Epithelial cell of prostate (primary cell): Measurements from ENCODE around the gene PCCA.
"Not testable (repeated sequence)": the region's sequence is repeated elsewhere in the genome, so short reads cannot be mapped to it uniquely, and the experiment has no call there.

Source experiments
- DNase-seq: peaks from one replicate; pipeline ENCODE4 v3.0.0-alpha.2; 2011; ENCODE audit warnings: low read depth, low spot score
- H3K27ac ChIP-seq: fragments of 450-650 bp; 2 replicates; pipeline ENCODE4 v1.5.1; 2017; ENCODE audit warnings: mild to moderate bottlenecking

PCCA gene

DNA sequence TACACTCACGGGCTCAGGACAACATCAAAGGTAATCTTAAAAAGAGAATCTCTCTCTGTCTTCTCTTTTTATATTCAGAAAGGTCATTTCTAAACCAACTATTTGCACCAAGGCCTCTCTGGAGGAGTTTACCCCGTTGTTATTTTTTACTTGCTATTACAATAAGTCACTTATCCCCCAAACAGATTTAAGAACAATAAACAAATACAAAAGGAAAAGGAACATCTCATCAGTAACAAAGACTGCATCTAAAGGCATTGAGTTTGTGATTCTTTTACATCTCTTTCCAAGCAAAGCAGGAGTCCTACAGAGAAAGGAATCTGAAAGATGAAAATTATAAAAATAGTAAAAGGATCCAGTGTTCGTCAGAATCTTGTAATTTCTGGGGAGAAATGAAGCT lies 424.3 kb downstream of the PCCA start:
- no peak for DNase-seq
- H3K27ac ChIP-seq, result no peak overlapping the region

DNA sequence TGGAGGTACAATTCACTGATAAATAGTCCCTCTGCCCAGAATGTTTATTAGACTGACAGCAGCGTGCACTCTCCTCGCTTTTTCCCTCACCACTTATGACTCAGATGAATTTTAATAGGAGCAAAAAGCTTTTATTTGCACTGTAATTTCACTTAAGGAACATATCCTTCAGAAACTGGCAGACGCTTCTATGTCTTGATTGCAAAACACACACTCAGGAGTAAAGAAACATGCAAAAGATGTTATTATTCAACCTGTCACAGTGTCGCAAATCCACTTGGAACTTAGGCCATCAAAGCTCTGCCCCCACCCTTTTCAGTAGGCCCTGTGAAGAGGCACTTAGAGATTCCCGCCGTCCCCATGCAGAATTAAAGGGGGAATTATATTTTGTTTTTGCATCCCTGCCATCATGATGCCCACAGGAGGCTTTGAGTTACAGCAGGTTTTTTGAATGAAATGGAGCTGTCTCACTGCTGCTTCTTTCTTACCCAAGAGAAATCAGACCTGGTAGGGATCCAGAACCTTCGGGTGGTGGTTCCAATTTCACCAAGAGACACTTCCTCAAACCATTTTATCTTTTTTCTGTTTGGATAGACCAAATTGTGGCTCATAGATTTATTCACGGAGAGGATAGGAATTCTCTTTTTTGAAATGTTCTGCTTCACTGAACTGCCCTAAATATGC lies 425.2 kb downstream of the PCCA start:
- DNase-seq, result no peak
- no peak overlapping the region for H3K27ac ChIP-seq

DNA sequence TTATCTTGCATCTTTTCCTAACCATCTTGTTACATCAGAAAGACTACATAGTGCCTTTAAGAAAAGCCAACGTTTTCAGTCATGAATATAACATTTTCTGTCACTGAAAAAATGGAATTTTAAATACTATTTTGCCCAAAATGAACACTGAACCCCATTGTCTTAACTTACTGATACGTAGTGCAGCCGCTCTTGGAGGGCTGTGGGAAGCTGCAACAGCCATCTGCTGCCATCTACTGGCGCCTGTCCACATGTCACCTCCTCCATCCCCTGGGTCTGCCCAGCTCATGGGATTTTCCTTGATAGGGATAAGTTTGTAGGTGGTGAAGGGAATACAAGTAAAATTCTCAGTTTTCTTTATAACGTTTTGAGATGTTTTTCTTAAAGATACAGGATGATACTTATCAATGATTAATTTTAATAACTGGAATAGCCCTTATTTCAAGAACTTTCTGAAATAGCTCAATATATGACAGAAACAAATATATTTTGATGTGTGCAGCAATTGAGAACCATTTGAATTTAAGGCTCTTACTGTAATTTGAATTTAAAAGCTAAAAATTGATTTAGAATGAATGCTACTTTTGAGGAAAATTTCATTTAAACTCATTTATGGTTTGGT lies 426.0 kb downstream of the PCCA start:
- no peak overlapping the region for H3K27ac ChIP-seq
- DNase-seq, result no peak

DNA sequence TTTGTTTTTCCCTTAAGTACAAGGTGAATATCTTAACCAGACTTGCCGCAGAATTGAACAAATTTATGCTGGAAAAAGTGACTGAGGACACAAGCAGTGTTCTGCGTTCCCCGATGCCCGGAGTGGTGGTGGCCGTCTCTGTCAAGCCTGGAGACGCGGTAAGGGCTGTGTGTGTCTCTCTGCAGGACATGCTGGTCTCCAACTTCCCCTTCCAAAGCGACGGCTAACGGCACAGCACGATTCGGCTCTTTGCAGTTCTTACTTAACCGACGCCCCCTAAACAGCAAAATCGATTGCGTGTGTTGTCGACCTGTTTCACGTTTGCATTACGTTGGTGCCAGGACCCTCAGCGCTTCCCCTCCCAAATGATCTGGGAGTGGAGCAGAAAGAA lies 426.5 kb downstream of the PCCA start:
- H3K27ac ChIP-seq, result no peak overlapping the region
- DNase-seq, result no peak

DNA sequence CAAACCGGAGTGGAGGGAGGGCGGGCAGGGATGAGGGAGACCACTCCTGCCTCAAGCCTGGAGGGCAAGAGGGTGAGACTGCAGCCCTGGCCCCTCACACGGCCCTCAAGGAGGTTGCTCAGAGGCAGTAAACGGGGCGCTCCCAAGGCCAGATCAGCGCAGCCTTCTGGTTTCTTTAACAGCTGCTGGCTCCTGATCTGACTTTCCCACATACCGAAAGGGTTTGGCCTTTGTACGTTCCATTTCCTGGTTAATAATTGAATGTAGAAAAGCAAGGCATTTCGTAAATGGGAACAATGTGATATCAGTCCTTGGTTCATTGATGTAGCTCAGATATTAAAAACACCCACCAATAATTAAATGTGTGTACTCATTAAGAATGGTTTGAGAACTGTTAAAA lies 428.2 kb downstream of the PCCA start:
- no peak overlapping the region for H3K27ac ChIP-seq
- DNase-seq, result no peak

DNA sequence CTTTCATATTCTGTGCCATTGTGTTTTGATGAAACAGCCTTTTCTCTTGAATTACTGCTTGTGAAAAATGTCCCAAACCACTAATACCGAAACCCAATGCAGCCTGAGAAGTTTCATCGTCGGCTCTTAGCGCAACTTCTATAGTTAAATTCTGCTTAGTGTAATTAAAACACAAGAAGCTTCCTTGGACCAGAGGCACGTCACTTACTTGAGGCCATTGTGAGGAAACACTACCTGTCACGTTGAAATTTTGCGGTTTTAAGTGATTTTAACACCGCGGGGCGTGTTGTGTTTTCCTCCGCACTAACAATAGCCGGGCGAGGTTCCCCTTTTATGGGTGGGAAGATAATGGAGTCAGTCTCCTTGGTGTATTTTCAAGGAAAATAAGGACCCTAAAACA lies 428.8 kb downstream of the PCCA start:
- no peak overlapping the region for H3K27ac ChIP-seq
- DNase-seq, result no peak

DNA sequence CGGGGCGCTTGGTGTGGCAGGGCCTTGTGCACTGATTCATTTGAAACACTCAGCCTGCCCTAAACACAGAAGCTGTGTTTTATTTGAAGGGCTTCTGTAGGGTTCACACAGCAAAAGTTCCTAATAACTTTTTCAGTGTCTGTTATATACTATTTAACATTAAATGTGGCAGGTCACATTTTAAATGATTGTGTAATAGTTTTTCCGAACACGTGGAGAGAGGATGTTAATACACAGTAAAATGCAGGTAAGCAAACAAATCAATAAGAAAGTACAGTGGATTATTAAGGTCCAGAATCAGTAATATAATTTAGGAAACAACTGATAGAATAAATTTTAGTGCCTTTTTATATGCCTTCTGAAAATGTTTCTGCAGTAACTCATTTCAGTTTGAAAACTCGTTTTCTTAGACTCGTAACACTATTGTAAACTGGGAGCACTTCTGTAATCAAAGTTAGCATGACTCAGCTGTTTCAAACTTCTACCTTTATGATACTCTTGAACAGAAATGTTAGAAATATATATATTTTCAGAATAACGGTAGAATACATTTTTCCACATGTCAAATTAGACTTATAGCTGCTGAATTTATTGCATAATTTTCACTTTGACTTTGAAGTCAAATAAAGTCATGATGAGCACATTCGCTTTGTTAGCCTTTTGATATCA lies 429.6 kb downstream of the PCCA start:
- no peak for DNase-seq

DNA sequence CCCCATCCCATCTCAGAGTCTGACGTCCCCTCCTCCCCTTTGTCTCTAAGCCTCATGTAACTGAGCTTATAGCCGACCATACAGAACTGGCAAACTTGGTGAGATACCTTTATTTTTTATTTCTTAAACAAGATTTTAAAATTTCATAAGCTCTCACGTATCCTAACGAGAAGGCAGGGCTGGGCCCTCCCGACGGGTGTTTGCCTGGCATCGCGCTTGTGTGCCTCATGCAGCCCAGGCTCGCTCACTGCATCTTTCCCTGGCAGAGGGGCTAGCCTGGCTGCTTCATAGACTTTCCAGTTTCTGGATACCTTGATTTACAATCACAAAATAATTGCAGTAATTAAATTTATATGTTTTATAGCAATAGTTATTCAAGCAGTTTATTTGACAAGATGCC lies 430.7 kb downstream of the PCCA start:
- H3K27ac ChIP-seq, result no peak overlapping the region
- no peak for DNase-seq

More for the DNA sequence above, 429.6 kb downstream of the PCCA start:
- H3K27ac ChIP-seq, result no peak overlapping the region

DNA sequence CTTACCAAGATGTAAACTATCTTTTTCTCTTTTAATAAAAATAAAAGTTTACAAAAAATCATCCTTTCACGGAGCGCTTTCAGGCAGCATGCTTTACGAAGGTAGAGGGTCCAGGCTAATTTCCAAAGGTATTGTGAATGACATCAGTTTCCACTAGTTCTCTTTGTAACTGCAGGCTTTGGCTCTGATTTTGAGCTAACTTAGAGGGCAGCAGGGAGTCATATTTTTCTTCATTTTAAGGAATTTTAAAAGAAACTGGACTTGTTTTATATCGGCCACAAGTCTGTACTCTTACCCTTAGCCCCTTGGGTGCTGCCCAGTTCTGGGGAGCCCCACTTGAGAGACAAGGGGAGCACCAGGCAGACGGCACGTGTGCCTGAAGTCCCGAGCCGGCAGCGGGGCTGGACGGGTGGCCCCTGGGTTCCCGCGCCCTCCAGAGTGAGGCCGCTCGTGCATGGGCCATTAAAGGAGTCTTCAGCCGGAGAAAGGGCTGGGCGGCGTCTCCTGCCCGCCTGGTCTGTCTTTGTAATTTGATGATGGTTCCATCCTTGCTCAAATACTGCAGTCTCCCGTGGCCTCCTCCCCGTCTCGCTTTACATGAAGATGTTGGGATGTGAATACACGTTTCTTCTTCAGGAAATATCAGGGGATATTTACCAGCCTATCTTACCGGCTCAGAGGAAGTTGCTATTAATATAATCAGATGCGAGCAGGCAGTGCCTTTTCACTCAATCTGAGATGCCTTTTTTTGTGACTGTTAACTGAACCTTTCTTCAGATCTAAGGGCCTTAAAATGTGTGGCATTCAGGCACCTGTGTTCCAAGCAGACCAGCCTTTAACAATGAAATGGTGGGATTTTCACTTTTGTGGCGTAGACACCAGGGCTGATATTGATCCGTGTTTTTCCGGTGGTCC lies 432.3 kb downstream of the PCCA start:
- DNase-seq, result no peak
- H3K27ac ChIP-seq, result no peak overlapping the region

DNA sequence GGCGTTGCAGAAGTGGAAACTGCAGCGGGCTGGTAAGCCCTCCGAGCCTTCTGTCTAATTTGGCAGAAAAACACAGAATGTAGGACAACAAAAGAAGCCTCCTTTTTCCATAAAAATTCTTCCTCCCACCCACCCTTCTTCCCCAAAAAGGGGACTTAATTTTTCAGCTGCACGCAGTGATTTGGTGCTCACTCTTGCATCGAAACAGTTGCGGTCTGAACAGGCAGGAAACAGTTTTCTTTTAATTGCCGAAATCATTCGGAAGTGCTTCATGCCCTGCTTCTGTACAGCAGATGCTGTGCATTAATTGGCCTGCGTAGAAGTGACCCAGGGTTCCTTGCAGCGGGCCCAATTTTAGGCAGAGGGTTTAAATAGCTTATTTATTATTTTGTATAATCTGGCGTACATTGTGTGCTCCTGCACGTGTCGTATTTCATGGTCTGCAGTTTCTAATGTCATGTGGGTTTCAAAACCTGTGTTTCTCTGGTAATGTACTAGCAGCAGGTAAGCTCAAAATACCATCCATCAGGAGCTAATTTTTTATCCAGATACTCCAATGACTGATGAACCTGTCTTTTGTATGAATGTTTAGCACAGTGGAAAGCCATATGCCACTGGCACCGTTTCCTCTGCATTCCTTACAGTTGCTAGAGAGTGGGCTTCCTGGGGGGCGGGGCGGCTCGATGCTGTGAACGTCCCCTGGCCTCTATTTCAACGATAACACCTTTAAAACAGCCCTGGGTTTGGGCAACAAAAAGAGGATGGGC lies 433.1 kb downstream of the PCCA start:
- H3K27ac ChIP-seq, result no peak overlapping the region
- no peak for DNase-seq

DNA sequence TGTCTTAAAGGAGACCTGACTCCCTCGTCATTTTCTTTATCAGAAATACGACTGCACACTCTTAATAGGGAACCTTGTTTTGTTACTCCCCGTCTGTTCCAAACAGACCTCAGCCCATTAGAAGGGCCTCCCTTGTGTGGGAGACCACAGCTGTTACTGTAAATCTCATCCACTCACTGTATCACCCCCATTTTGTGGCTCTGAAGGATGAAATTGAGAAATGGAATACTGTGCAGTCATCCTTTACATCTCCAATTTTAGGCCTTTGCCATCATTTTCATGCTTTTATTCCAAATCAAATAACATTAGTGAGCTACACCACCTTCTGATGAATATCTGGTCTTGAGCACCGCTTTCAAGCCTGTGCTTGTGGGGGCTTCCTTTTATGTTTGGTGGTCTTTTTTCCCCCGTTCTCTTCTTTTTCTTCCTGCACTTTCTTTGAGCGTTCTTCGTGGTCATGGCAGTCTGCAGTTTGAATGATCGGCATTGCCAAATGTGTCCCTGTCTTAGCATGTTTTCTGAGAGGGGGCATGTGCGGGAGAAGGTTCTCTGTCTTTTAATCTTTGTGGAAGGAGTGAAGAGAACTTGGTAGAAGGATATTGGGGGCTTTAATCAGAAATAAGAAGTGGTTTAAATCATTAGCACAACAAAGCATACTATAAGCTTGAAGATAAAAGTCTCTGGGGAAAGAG lies 433.9 kb downstream of the PCCA start:
- no peak overlapping the region for H3K27ac ChIP-seq
- DNase-seq, result no peak

DNA sequence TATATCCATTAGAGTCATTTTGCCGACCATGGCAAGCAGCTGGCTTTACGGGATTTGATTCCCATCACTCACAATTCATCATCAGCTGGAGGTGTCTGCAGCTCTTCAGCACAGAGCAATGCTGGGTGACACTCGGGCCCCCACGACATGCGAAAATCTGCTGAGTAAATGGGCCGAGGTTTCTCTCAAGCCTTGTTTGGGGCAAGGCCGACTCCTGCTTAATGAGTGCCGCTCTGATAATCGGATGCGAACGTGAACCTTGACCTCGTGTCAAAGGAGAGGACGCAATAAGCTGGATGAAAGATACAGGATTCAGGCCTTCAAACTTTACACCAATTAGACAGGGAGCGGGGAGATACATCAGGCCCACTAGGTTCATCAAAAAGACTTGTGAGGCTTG lies 434.5 kb downstream of the PCCA start:
- H3K27ac ChIP-seq, result no peak overlapping the region
- no peak for DNase-seq

DNA sequence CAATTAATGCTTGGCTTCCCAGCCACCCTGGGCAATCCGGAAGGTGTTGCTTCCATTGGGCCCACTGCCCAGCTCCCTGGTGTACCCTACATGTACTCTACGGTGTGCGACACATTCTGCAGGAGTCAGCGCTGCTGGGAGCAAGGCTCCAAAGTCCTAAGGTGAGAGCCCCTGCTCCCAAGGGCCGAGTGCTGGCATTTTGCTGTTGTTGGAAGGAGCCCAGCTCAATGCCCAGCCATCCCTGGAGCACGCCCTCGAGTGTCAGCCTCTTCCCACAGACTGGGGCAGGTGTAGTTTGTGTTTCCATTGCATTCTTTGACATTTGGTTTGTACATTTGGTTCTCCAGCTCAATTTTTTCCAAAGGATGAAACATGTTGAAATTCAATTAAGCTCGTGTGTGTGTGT lies 435.1 kb downstream of the PCCA start:
- DNase-seq, result no peak
- H3K27ac ChIP-seq, result no peak overlapping the region

DNA sequence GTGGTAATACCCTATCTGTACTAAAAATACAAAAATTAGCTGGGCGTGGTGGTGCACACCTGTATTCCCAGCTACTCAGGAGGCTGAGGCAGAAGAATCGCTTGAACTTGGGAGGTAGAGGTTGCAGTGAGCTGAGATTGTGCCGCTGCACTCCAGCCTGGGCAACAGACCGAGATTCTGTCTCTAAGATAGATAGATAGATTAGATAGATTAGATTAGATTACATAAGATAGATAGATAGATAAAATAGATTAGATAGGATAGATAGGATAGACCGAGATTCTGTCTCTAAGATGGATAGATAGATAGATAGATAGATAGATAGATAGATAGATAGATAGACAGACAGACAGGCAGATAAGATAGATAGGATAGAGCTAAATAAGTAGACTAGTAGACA lies 435.8 kb downstream of the PCCA start:
- not testable (repeated sequence) for DNase-seq, H3K27ac ChIP-seq

DNA sequence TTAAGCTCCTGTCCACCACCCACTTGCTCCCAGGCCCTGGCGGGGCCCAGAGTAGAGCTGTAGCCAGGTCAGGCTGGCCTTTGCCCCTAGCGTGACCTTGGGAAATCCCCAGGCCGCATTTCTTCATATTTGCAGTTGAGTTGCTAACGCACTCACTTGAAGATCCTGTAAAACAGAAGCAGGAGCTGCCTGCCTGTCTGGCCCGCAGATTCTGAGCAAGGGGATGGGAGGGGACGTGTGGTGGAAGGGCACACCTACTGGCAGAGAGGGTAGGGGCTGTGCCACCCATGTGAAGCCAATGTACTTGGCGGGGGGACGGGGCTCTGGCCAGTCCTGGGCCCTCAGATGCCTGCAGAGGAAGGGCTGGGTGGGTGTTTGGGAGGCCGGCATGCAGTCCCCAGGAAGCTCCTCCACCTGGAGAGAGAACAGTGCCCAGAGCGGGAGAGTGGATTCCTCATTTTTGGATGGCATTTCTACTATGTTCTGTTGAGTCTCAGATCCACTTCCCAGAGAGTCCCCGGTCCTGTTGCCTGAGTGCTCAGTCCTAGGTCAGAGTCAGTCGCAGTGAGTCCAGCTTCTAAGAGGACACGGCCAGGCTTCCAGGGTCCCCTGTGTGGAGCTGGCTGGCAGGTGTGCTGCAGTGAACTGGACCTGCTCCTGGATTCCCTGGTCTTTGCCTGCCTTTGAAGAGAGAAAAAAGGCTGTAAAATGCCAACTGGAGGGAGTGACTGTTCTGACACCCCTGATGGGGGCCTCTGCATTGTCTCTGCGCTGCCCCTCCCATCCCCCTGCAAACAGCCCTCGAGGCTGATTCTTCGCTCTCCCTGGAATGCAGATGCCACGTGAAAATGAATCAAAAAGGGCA lies 436.8 kb downstream of the PCCA start:
- no peak for DNase-seq
- H3K27ac ChIP-seq, result no peak overlapping the region

DNA sequence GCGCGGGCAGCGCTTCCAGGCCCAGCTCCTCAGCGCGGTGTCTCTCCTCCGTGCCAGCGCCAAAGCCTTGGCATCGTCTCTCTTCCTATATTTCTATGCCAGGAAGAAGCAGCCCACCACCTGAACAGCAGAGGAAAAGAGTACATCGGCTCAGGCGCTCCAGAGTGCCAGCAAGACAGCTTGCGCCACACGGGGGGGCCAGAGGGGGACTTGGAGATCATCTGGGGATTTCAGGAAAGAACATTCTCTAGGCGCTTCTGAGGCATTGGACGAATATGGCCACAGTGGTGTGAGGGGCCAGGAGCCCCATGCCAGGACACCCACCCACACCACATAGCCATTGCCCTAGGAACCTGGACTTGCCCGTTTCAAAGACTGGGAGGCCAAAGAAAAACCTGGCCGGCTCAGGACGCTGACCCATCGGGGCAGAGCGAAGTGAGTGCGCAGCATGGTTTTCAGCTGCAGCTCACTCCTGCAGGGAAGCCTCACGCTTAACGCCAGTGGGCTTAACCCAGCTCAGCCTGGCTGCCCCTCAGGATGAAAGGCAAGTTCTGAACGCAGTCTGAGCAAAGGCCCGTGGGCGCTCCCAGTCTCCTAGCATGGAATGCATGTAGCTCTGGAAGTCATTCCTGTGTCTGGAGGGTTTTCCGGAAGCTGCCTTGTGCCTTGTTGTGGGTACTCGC lies 437.6 kb downstream of the PCCA start:
- DNase-seq, result no peak
- no peak overlapping the region for H3K27ac ChIP-seq

DNA sequence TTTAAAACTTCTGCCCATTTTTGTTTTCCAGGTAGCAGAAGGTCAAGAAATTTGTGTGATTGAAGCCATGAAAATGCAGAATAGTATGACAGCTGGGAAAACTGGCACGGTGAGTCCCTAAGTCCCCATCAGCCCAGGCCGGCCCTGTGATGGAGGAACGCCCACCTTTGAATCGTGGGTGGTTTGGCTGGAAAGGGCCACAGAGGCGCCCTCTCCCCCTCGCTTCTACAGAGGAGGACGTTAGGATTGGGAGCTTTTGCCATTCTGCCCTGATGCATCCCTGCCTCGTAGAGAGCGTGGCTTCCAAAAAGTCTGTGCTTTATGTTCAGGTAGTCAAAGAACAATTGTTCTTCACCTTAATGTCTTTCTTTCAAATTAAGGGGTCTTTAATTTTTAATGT lies 438.8 kb downstream of the PCCA start:
- DNase-seq, result no peak
- H3K27ac ChIP-seq, result no peak overlapping the region

DNA sequence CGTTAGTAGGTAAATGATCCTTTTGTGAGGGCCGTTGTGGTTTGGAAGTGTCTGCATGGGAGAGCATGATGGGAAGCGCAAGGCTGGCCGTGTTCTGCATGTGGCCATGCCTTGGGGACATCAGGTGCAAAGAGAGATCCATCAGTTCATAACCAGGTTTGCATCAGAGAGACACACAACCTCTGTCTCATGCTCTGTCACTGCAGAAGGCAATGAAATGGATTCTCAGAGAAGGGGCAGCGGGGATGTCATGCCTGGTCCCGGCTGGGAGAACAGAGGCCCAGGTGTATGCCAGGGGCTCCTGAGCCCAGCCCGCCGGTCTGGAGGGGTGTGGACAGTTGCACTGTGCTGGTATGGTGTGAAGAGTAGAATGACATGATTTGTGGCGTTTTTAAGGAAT lies 439.5 kb downstream of the PCCA start:
- DNase-seq, result no peak
- no peak overlapping the region for H3K27ac ChIP-seq
